Ovary (tissue), 3 donors: ENCODE data around the gene CCDC91.

Source experiments
- EP300 ChIP-seq: sonication (generic); formaldehyde crosslinking; IDR thresholded peaks from one replicate; pipeline ENCODE4 v1.6.1; 2017; ENCODE audit warnings: antibody characterized with exemption
- POLR2A ChIP-seq: fragments of 450-650 bp; IDR thresholded peaks from one replicate; pipeline ENCODE4 v1.6.1; 2017; ENCODE audit warnings: antibody characterized with exemption, mild to moderate bottlenecking, moderate library complexity
- TF ChIP-seq, protein P1 (sequence below), 3 donors: fragments of 450-650 bp in 2 of 3; fragments of 200-600 bp in 1 of 3; IDR thresholded peaks; one replicate each; pipeline versions ENCODE4 v1.5.1 to v1.8.0; 2016 to 2022; ENCODE audit warnings: antibody characterized with exemption in 3 of 3, mild to moderate bottlenecking in 1 of 3
- donor health status: DM: no; HTN: no; CAD: no.

DNA sequence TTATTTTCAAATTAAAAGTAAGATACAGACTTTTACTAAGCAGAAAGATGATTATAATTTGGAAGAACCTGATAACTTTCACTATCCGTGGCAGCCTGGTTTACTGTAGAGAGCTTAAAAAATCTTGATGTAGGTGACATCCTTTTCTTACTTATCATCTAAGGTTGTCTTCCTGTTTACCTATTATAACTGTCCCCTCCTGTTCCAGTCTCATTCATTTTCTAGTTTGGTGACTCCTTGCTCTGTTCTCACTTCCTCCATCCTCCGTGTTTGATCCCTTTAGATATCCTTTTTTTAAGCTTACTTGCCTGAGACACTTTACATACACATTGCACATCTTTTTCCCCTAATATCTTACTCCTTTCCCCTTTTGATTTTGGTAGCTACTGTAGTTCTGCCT is 27.5 kb downstream of the CCDC91 start:
- TF ChIP-seq, protein P1, sequence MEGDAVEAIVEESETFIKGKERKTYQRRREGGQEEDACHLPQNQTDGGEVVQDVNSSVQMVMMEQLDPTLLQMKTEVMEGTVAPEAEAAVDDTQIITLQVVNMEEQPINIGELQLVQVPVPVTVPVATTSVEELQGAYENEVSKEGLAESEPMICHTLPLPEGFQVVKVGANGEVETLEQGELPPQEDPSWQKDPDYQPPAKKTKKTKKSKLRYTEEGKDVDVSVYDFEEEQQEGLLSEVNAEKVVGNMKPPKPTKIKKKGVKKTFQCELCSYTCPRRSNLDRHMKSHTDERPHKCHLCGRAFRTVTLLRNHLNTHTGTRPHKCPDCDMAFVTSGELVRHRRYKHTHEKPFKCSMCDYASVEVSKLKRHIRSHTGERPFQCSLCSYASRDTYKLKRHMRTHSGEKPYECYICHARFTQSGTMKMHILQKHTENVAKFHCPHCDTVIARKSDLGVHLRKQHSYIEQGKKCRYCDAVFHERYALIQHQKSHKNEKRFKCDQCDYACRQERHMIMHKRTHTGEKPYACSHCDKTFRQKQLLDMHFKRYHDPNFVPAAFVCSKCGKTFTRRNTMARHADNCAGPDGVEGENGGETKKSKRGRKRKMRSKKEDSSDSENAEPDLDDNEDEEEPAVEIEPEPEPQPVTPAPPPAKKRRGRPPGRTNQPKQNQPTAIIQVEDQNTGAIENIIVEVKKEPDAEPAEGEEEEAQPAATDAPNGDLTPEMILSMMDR (IDR thresholded peaks at IDR 0.05), result no peak
- no peak for TF ChIP-seq POLR2A
- TF ChIP-seq EP300, result no peak
